ENCODE results near the gene PFKFB3.
"Not testable (repeated sequence)": the region's sequence is repeated elsewhere in the genome, so short reads cannot be mapped to it uniquely, and the experiment has no call there.

PFKFB3 gene

DNA sequence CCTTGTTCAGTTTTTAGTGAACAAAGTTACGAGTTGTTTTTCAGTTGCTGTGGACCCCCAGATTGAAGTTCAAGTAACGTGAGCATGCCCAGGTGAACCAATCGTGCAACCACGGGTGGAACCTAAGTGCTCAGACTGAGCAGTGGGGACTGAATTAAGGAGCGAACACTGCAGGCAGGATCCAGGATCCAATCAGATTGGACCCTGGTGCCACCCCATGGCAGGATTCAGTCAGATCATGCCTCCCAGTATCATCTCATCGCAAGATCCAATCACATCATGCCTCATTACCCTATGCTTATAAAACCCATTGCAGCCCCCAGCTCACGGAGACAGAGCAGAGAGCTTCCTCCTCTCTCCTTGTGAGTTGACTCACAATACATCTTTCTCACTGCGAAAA, 80.9 kb downstream of the PFKFB3 start:
- no peak overlapping the region for H3K4me3 ChIP-seq (replicated peaks; ENCODE audit: low read depth, low read length)
- DNase-seq (ENCODE audit: low read depth) = no peak
- TF ChIP-seq, protein P1, sequence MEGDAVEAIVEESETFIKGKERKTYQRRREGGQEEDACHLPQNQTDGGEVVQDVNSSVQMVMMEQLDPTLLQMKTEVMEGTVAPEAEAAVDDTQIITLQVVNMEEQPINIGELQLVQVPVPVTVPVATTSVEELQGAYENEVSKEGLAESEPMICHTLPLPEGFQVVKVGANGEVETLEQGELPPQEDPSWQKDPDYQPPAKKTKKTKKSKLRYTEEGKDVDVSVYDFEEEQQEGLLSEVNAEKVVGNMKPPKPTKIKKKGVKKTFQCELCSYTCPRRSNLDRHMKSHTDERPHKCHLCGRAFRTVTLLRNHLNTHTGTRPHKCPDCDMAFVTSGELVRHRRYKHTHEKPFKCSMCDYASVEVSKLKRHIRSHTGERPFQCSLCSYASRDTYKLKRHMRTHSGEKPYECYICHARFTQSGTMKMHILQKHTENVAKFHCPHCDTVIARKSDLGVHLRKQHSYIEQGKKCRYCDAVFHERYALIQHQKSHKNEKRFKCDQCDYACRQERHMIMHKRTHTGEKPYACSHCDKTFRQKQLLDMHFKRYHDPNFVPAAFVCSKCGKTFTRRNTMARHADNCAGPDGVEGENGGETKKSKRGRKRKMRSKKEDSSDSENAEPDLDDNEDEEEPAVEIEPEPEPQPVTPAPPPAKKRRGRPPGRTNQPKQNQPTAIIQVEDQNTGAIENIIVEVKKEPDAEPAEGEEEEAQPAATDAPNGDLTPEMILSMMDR (IDR thresholded peaks at IDR 0.05; ENCODE audit: low read length, missing control alignments) = no peak

DNA sequence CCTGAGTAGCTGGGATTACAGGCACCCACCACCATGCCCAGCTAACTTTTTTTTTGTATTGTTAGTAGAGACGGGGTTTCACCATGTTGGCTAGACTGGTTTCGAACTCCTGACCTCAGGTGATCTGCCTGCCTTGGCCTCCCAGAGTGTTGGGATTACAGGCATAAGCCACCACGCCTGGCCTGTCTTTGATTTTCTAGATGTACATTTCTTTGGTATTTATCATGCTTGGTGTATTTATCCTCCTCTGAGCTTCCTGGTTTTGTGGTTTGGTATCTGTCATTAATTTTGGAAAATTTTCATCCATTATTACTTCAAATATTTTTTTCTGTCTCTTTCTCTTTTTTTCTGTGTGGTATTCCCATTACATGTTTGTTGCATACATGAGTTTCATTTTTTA, 87.9 kb downstream of the PFKFB3 start:
- not testable (repeated sequence) for DNase-seq (ENCODE audit: low read depth)

DNA sequence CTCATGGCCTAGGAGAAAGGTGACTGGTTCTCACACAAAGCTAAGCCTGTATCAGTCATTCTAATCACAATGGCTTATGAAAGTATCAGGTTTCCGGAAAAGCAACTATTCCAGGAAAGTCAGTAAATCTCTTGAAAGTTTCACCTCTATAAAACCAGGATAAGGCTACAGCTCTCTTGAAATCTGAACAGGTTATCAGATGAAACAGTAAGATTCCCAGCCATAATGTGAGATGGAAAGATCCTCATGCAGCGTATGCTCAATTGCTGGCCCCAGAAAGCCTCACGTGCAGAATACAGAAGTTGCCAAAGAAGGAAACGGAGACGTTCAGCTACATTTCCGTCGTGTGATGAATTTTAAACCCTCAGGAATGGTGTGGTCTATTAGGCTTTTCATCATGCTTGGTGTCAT, 90.0 kb downstream of the PFKFB3 start:
- no peak for DNase-seq (ENCODE audit: low read depth)
- TF ChIP-seq, protein P1 (IDR thresholded peaks at IDR 0.05; ENCODE audit: low read length, missing control alignments) = no peak
- no peak overlapping the region for H3K4me3 ChIP-seq (replicated peaks; ENCODE audit: low read depth, low read length)

More for the DNA sequence above, 87.9 kb downstream of the PFKFB3 start:
- H3K4me3 ChIP-seq (replicated peaks; ENCODE audit: low read depth, low read length) = not testable (repeated sequence)

DNA sequence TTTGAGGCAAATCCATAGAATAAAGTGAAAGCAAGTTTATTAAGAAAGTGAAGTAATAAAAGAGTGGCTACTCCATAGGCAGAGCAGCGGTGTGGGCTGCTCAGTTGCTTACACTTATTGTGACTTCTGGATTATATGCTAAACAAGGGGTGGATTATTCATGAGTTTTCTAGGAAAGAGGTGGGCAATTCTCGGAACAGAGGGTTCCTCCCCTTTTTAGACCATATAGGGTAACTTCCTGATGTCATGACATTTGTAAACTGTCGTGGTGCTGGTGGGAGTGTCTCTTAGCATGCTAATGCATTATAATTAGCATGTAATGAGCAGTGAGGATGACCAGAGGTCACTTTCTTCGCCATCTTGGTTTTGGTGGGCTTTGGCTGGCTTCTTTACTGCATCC, 93.7 kb downstream of the PFKFB3 start:
- H3K4me3 ChIP-seq (replicated peaks; ENCODE audit: low read depth, low read length); DNase-seq (ENCODE audit: low read depth): not testable (repeated sequence)

DNA sequence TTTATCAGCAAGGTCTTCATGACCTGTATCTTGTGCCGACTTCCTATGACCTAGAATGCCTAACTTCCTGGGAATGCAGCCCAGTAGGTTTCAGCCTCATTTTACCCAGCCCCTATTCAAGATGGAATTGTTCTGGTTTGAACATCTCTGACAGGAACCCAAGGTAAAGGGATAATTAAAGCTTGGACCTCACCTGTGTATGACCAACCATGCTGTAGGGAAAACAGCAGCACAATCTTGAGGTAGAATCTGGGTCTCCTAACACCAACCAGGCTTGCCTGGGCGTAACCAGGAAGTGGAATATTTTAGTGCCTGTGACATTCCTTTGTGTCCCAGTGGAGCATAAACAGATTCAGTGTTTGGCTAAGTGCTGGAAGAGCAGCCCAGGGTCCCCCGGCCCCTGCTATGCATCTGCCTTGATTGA, 94.1 kb downstream of the PFKFB3 start:
- TF ChIP-seq, protein P1 (IDR thresholded peaks at IDR 0.05; ENCODE audit: low read length, missing control alignments) = no peak
- H3K4me3 ChIP-seq (replicated peaks; ENCODE audit: low read depth, low read length) = no peak overlapping the region
- no peak for DNase-seq (ENCODE audit: low read depth)

DNA sequence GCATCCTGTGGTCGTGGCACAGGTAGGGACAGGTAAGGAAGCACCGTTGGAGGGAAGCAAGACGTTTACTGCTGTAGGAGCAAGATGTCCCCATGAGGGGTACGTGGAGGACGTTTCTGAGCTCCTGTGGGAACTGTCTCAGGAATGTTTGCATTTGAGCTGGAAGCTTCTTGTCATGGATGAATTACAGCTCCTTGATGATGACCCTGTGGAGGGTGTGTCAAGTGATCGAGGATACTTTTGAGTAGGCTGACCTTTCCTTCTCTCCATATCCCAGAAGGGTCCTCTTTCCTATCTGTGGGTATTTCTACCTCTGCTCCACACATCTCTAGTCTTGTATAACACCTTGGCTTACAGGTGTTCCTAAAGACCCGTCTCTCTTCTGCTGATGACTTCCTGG, 94.8 kb downstream of the PFKFB3 start:
- DNase-seq (ENCODE audit: low read depth) = no peak
- H3K4me3 ChIP-seq (replicated peaks; ENCODE audit: low read depth, low read length) = no peak overlapping the region
- TF ChIP-seq, protein P1 (IDR thresholded peaks at IDR 0.05; ENCODE audit: low read length, missing control alignments) = no peak

DNA sequence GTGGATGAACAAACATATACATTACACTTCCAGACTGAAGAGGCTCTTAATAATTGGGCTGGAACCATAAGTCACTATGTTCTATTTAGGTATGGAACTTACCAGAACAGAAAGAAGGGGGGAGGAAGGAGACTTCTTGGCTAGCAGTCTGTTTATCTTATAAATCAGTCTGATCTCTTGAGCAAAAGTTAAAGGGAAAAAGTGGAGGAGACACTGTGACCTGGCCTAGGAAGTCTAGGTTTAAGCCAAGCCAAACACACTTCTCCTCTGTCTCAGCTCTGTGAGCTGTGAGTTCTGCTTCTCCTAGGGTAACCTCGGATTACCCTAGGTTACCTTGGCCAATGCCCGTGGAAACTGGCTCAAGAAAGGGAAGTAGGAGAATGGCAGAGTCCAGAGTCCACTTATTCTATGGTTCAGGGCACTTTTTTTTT, 95.2 kb downstream of the PFKFB3 start:
- TF ChIP-seq, protein P1 (IDR thresholded peaks at IDR 0.05; ENCODE audit: low read length, missing control alignments) = no peak
- DNase-seq (ENCODE audit: low read depth) = no peak
- H3K4me3 ChIP-seq (replicated peaks; ENCODE audit: low read depth, low read length) = no peak overlapping the region

DNA sequence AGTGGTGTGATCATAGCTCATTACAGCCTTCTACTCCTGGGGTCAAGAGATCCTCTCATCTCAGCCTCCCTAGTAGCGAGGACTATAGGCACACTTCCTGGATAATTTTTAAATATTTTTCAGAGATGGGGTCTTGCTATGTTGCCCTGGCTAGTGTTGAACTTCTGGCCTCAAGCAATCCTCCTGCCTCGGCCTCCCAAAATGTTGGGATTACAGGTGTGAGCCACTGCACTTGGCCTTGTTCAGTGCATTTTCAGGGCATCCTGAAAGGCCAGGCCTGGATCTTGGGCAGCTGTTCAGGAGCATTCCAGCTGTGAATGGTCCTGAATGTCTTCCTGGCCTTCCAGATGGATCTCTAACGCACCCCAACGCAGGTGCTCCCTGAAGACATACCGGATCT, 95.7 kb downstream of the PFKFB3 start:
- H3K4me3 ChIP-seq (replicated peaks; ENCODE audit: low read depth, low read length) = no peak overlapping the region
- DNase-seq (ENCODE audit: low read depth) = no peak
- TF ChIP-seq, protein P1 (IDR thresholded peaks at IDR 0.05; ENCODE audit: low read length, missing control alignments) = no peak
